Mononuclear cell (primary cell): ENCODE data around the gene NUP93. TPM values are rescaled to one million over a fixed set of nuclear protein-coding genes. Genes with fewer than 3 reads are reported as not detected.
A peak's percentile ranks its signal among the peaks of the same experiment; 100 is the strongest.

Experiments
- H3K27me3 ChIP-seq: 2 replicates; pipeline ENCODE4 v1.6.0; 2011; ENCODE audit warnings: low read length, control low read depth; ENCODE audit not compliant: insufficient read depth
- H3K4me1 ChIP-seq: 2 replicates; pipeline ENCODE4 v1.5.1; 2011; ENCODE audit warnings: mild to moderate bottlenecking, low read length, control low read depth; ENCODE audit not compliant: insufficient read depth
- H3K4me3 ChIP-seq: 2 replicates; pipeline ENCODE4 v1.5.1; 2011; ENCODE audit warnings: mild to moderate bottlenecking, low read length, moderate library complexity
- H3K9me3 ChIP-seq: 2 replicates; pipeline ENCODE4 v1.5.1; 2011; ENCODE audit warnings: low read depth, mild to moderate bottlenecking, control low read depth, low read length
- total RNA-seq: library from RNA; depleted of rRNA; stranded (reverse); fragments of >200 nt; gene quantifications from one replicate; pipeline ENCODE4 v1.2.3, GENCODE V29; 2012

Gene NUP93
- total RNA-seq, result 51.1 TPM

DNA sequence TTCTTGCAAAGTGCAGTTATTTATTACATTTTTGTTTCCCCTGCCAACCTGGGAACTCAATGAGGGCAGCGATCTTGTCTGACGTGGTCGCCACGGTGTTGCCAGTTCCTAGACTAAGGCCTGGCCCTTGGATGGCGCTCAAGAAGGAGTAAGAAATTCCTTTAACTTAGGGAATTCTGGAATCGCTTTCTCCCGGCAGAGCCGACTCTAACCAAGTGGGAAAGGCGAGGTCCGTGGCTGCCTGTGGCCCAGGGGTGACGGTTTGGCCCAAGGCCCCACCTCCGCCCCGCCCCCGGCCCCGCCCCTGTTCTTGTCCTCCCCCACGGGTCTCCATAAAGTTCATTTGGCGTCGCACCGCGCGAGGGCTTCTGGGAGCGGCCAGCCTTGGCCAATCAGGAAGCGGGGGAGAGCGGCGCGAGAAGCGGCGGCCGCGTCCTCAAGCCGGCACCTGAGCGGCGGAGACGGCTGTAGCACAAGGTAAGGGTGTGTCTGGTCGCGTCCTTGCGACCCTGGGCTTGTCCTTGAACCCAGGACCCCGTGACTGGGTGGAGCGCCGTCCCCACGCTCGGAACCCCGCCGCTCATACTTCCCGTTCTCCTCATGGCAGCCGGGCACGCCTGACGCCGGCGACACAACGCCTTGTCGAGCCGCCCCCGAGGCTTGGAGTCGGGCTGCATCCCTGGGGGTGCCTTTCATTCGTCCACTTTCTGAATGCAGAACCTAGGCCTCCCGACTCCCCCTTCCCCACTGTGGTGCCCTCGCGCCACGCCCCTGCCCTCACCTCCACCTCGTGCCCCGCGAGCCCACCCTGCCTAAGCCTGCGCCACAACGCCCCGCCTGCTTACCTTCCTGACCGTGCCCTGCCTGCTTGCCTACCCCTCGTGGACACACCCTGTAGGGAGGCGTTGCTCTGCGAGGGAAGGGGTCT lies at the start of gene NUP93:
NUP93 (plus strand) TSS at position 395 of the 928 bp plus-strand sequence. CDS start 18,119 bp downstream, outside the sequence.
- peak within 1 kb of the TSS; percentile 74 for H3K4me3 ChIP-seq
- no peaks in the 10 kb centered on the region for H3K9me3 ChIP-seq
- no peaks in the 10 kb centered on the region for H3K27me3 ChIP-seq

DNA sequence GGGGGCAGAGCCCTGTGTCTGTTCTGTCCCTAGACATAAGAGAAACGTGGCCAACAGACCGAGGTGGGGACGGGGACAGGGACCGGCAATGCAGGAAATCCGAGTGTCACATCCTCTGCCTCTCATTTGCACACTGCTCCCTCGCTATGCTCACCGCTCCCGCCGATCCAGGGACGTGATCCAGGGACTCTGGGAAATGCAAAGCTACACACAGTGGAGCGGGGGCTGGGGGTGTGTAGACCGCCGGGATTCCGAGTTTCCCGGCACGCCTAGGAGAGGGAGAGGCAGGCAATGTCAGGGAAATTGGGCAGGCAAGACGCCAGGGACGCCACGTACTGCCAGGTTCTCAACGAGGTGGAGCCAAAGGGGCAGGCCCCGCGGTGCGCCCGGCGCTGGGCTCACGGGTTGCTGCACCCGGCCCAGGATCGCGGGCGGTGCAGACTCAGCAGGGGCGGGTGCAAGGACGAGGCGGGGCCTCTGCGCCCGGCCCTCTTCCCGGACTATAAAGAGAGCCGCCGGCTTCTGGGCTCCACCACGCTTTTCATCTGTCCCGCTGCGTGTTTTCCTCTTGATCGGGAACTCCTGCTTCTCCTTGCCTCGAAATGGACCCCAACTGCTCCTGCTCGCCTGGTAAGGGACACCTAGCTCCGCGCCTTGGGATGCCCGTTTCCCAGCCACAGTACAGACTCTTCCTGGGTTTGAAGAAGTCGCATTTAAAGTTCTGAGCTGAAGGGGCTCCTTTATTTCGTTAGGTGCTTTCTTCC lies 47.8 kb upstream of the NUP93 start, which contains the start of gene MT1X:
MT1X (plus strand) TSS at position 532 of the 764 bp plus-strand sequence; CDS start at position 603, 71 bp downstream.
- H3K9me3 ChIP-seq, result no peaks in the 10 kb centered on the region
- H3K27me3 ChIP-seq, result no peaks in the 10 kb centered on the region
- peak within 1 kb of the TSS; percentile 61 for H3K4me3 ChIP-seq
- peaks cover 22% of the 10 kb centered on the region for H3K4me1 ChIP-seq

More for the DNA sequence above, at the start of gene NUP93:
- H3K4me1 ChIP-seq, result peaks cover 21% of the 10 kb centered on the region

DNA sequence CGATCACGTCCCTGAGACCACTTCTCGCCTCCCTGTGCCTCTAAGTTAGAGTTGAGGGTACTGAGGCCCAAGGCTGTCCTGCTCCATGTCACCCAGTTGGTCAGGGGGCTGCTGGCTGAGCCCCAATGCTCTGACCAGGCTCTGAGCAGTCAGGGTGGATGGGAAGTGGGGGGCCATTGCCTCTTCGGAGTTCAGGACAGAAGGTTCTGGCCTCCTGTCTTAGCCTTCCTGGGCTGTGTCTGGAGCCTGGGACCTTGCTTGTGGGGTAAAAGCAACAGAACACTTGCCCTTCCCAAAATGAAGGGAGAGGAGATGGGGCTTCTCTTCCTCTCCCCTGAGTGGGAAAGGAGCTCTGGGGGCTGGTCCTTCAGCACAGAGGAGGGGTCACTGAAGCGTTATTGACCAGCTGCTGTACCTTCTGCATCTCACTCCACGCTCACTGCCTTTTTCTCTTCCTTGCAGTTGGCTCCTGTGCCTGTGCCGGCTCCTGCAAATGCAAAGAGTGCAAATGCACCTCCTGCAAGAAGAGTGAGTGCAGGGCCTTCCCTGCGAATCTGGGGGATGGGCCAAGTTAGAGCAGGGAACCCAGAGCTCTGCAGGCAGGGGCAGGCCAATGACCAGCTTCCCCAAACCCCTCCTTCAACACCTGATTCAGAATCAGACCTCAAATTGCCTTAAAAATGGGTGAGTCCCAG lies 47.1 kb upstream of the NUP93 start:
- no peaks in the 10 kb centered on the region for H3K27me3 ChIP-seq
- H3K9me3 ChIP-seq, result no peaks in the 10 kb centered on the region
- H3K4me3 ChIP-seq, result peak overlapping the region; percentile 61
- H3K4me1 ChIP-seq, result peaks cover 22% of the 10 kb centered on the region

DNA sequence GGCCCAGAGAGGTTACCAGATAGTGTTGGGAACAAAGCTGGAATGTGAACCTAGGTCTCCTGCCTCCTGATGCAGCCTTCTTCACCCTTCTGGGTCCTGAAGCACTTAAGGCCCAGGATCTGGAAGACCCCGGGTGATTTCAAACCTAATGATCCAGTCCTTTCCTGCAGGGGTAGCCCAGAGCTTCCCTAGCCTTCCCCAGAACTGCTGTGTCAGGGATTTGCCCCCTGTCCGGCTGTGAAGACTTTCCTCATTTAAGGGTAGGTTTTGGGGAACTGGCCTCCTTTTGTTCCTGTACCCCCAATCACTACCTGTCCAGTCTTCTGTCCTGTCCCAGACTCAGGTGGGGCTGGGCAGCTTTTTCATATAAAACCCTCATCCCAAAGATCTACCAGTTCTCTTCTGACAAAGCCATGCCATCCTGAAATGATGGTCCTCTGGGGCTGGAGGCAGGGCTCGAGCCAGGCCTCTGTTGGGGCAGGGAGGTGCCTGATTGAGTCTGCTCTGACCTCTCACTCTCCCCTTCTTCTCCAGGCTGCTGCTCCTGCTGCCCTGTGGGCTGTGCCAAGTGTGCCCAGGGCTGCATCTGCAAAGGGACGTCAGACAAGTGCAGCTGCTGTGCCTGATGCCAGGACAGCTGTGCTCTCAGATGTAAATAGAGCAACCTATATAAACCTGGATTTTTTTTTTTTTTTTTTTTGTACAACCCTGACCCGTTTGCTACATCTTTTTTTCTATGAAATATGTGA lies 46.3 kb upstream of the NUP93 start:
- Histone ChIP-seq H3K27me3 (no peaks in the 10 kb centered on the region), H3K4me1 (peaks cover 22% of the 10 kb centered on the region), H3K9me3 (no peaks in the 10 kb centered on the region), H3K4me3 (no peak overlapping the region)

DNA sequence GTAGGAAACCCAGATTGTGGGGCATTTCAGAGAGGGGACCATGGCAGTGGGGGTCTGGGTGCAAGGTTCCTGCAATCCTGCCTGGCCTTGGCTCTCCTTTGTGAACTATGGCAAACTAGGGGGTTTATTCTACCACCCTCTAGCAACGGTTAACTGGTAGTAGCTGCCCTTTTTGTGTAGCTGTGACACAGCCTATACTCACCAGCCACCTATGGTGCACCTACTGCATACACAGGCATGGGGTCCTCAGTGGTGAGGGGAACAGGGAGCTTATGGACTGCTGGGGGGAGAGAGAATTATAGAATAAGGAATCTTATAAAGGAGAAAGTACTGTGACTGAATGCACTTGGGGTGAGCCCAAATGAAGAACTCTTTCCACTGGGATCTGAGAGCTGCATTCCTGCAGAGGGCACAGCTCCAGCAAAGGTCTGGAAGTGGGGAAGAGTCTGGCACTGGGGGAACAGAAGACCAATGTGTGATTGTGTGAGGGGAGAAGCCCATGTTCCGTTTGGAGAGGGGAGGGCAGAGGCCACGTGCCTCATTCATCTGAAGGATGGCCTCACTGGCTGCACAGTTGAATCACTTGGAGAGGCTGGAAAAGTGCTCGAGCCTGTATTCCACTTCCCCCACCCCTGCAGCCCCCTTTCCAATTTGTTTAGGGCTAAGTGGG lies 45.5 kb upstream of the NUP93 start:
- Histone ChIP-seq H3K27me3 (no peaks in the 10 kb centered on the region), H3K4me1 (peaks cover 22% of the 10 kb centered on the region), H3K9me3 (no peaks in the 10 kb centered on the region), H3K4me3 (no peak overlapping the region)

DNA sequence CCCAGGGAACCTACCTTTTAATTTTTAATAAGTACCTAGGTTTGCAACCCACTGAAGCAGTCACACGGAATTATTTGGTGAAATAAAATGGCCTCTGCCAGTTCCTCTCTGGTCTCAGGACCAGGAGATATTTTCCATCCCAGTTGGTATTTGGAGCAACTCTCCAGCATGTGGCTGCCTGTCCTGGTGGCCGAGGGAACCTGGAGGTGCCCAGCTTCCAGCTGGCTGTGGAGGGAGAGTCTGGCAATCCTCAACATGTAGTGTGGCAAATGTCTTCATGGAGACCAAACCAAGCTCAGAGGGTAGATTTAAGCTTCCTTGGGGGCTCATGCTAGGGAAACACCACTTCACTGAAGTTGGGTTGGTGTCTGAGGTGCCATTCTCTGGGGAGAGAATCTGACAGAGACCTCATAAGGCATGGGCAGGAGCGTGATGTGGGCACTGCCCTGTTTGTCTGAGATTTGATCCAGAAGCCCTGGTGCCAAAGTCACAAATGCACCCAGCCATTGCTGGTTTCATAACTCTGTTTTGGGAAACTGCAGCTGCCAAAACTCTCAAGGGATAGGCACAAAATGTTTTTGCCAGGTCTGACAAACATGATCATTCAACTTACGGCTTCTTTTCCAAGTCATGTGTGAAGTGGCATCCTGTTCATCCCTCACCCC lies 44.9 kb upstream of the NUP93 start:
- Histone ChIP-seq H3K4me1 (peaks cover 22% of the 10 kb centered on the region), H3K4me3 (no peak overlapping the region), H3K27me3 (no peaks in the 10 kb centered on the region), H3K9me3 (no peaks in the 10 kb centered on the region)

DNA sequence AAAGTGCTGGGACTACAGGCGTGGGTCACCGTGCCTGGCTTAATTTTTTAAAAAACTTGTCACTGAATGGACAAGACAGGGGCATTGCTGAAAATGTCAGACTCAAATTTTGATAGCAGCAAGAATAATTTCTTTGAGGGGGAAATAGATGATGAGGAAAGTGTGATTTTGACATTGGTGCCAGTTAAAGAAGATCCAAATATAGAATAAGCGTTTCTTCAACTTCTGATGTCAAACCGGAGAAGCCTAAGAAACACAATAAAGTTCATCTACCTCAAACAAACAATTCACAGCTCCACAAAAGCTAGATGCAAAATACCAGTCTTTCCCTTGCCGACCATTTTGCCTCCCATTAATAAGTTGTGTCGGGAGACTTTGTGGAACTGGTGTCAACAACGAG lies 43.2 kb upstream of the NUP93 start:
- Histone ChIP-seq H3K9me3 (no peaks in the 10 kb centered on the region), H3K4me1 (peaks cover 17% of the 10 kb centered on the region), H3K27me3 (no peaks in the 10 kb centered on the region), H3K4me3 (no peak overlapping the region)

DNA sequence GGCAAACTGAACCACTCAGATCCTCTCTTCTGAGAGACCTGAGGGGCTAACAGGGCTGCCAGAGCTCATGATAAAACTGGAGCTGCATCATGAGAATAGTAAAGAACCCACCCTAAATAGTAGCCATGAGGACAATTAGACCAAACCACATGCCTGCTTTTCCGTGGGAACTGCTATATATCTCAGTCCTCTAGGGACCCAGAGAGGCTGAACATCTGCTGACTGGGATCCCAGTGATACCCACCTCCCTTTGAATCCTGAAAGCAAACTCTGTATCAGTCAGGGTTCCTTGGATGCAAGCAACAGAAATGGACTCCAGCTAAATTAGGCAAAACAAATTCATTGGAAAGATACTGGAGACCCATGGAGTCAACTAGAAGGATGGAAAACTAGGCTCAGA lies 41.2 kb upstream of the NUP93 start:
- Histone ChIP-seq H3K4me1 (peaks cover under 1% of the 10 kb centered on the region), H3K27me3 (no peaks in the 10 kb centered on the region), H3K9me3 (no peaks in the 10 kb centered on the region), H3K4me3 (no peak overlapping the region)

DNA sequence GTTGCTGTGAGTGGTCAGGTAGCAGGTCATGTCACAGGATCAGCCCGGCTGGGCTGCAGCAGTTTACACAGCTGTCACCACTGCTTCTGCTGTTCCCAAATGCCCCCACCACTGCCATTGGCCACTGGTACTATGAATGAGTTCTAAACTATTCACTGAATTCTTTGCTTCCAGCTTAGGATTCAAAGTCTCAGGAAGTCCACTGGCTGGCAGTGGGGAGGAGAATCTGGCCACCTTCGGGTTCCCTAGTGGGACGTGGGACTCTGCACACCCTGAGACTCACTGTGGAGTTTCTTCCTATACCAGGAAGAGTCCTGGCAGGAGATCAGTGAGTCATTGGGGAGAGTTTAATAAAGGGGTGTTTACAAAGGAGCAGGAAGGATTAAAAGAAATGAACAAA lies 40.8 kb upstream of the NUP93 start:
- Histone ChIP-seq H3K4me1 (no peaks in the 10 kb centered on the region), H3K4me3 (no peak overlapping the region), H3K9me3 (no peaks in the 10 kb centered on the region), H3K27me3 (no peaks in the 10 kb centered on the region)

DNA sequence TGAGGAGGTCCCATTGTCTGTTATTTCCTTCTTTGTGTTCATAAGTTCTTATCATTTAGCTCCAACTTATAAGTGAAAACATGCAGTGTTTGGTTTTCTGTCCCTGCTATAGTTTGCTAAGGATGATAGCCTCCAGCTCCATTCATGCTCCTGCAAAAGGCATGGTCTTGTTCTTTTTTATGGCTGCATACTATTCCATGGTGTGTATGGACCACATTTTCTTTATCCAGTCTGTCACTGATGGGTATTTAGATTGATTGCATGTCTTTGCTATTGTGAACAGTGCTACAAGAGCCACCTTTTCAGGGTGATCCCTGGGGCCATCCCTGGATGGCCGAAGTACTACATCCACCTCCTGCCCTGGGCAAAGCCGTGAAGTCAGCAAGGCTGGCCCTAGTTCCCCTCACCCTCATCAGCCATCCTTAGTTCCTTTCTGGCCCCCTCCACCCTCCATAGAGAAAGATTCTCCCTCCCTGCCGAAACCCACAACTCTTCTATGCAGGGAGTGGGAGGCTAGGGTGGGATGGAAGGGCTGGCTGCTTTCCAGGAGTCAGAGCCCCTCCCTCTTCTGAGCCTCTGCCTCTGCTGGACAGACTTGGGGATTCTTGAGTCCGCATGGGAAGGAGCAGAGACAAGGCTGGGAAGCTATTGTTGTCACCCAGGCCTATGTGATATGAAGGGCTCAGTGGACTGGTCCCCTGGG lies 39.4 kb upstream of the NUP93 start:
- Histone ChIP-seq H3K4me3 (no peak overlapping the region), H3K4me1 (no peaks in the 10 kb centered on the region), H3K9me3 (no peaks in the 10 kb centered on the region), H3K27me3 (no peaks in the 10 kb centered on the region)

DNA sequence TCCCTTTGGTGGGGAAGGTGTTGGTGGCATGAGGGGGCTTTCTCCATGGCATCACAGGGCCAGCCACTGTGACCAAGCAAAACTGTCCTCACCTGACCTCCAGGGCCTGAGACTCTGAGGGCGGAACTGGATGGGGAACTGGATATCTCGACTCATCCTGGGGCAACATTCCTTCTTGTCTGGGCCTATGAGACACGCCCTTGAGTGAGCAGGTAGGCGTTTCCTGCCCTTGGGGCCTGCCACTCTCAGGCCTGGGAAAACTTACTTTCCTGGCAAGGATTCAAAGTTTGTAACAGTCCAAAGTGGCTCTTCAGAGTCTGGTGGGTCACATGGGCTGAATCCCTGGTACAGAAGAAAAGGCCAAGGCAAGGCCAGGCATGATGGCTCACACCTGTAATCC lies 38.0 kb upstream of the NUP93 start:
- Histone ChIP-seq H3K4me3 (no peak overlapping the region), H3K9me3 (no peaks in the 10 kb centered on the region), H3K4me1 (no peaks in the 10 kb centered on the region), H3K27me3 (no peaks in the 10 kb centered on the region)

DNA sequence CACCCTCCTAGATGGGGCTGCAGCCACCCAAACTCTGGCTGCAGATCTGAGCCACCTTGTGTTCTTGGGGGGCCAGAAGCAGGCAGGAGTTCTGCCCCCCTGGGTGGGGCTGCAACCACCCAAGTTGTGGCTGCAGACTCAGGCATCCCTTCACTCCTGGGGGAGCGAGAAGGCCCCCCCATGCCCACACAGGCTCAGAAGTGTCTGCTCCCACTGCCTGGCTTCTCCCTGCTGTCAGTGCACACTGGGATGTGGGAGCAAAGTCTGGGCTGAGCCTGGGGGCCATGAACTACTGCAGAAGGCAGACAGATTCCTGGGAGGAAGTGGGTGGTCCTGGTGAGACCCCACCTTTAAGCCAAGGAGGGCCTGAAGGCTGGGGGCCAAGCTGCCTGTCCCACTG lies 34.7 kb upstream of the NUP93 start:
- no peaks in the 10 kb centered on the region for H3K4me1 ChIP-seq
- no peaks in the 10 kb centered on the region for H3K9me3 ChIP-seq

More for the DNA sequence above, 34.7 kb upstream of the NUP93 start:
- no peaks in the 10 kb centered on the region for H3K27me3 ChIP-seq
- no peak overlapping the region for H3K4me3 ChIP-seq
